Caco-2 (cell line): ENCODE results near the gene SBNO2. TPM values are rescaled to one million over a fixed set of nuclear protein-coding genes. Genes with fewer than 3 reads are reported as not detected.
A peak's percentile ranks its signal among the peaks of the same experiment; 100 is the strongest.

ENCODE experiments used
- BruUV-seq: library from RNA; stranded (reverse); fragments of 400-500 nt; replicated peaks from 2 replicates; lab custom pipeline; 2021; lab: Mats Ljungman, UMichigan
- CTCF ChIA-PET: fragments of 300-600 bp; sonication (Branson Sonifier 250); formaldehyde crosslinking; loops from one replicate; lab custom pipeline; 2022; ENCODE audit warnings: antibody characterized with exemption; lab: Charles Lee
- POLR2A ChIA-PET: fragments of 300-600 bp; sonication (Branson Sonifier 250); formaldehyde crosslinking; loops from one replicate; lab custom pipeline; 2022; ENCODE audit warnings: antibody characterized with exemption; lab: Charles Lee
- DNase-seq, 2 experiments: peaks; one replicate each; pipeline versions ENCODE4 v3.0.0 to v3.0.0-alpha.2; 2020 to 2022
- H3K27me3 ChIP-seq: replicated peaks from 2 replicates; pipeline ENCODE4 v1.6.0; 2011; ENCODE audit warnings: low read length; ENCODE audit not compliant: control insufficient read depth, insufficient read depth
- H3K36me3 ChIP-seq: 2 replicates; pipeline ENCODE4 v1.5.1; 2011; ENCODE audit warnings: low read length; ENCODE audit not compliant: control insufficient read depth, insufficient read depth
- H3K4me1 ChIP-seq: fragments of 250-450 bp; sonication (Bioruptor Pico); 2 replicates; pipeline ENCODE4 v1.5.1; 2020; ENCODE audit warnings: mild to moderate bottlenecking
- H3K4me3 ChIP-seq: 2 replicates; pipeline ENCODE4 v1.5.1; 2011; ENCODE audit warnings: low read depth, mild to moderate bottlenecking, control low read depth, low read length
- H3K9me3 ChIP-seq: fragments of 250-450 bp; sonication (Bioruptor Pico); 2 replicates; pipeline ENCODE4 v1.5.1; 2020; ENCODE audit warnings: mild to moderate bottlenecking, moderate library complexity
- H3K27ac Mint-ChIP-seq: one replicate; pipeline ENCODE4 v1.8.0; 2022; ENCODE audit warnings: mixed read lengths; ENCODE audit not compliant: unreplicated experiment
- H3K27me3 Mint-ChIP-seq: one replicate; pipeline ENCODE4 v1.8.0; 2022; ENCODE audit warnings: mixed read lengths; ENCODE audit not compliant: insufficient read depth, unreplicated experiment
- H3K36me3 Mint-ChIP-seq: one replicate; pipeline ENCODE4 v1.8.0; 2022; ENCODE audit warnings: mild to moderate bottlenecking, mixed read lengths; ENCODE audit not compliant: insufficient read depth, unreplicated experiment
- H3K4me1 Mint-ChIP-seq: one replicate; pipeline ENCODE4 v1.8.0; 2022; ENCODE audit warnings: low read depth, mixed read lengths; ENCODE audit not compliant: unreplicated experiment
- H3K4me3 Mint-ChIP-seq: one replicate; pipeline ENCODE4 v1.8.0; 2022; ENCODE audit warnings: mild to moderate bottlenecking, moderate library complexity, mixed read lengths; ENCODE audit not compliant: unreplicated experiment
- H3K9me3 Mint-ChIP-seq: one replicate; pipeline ENCODE4 v1.8.0; 2022; ENCODE audit warnings: mixed read lengths; ENCODE audit not compliant: unreplicated experiment
- intact Hi-C: fragments of 100-400 bp; cut with micrococcal nuclease; formaldehyde crosslinking; loops from one replicate; pipeline ENCODE4 v1.10.0; 2022; ENCODE audit not compliant: unreplicated experiment
- total RNA-seq: library from RNA; stranded (reverse); gene quantifications from 2 replicates; pipeline ENCODE4 v1.2.3, GENCODE V29; 2022
- TF ChIP-seq, protein P1 (sequence below), 2 experiments: fragments of 200-600 bp in 1 of 2; IDR thresholded peaks; 1 replicate in 1 of 2; 2 replicates in 1 of 2; pipeline versions ENCODE4 v1.5.1 to v1.8.0; 2011 to 2022; ENCODE audit warnings: antibody characterized with exemption in 1 of 2, control low read depth in 1 of 2, inconsistent platforms in 1 of 2, low read depth in 1 of 2, low read length in 1 of 2, mild to moderate bottlenecking in 1 of 2, moderate library complexity in 1 of 2; ENCODE audit not compliant: insufficient read depth in 1 of 2, severe bottlenecking in 1 of 2, unreplicated experiment in 1 of 2

SBNO2 gene
- total RNA-seq, 1 experiment from 2014 or later = 41.2 TPM

- BruUV-seq = no TSS peak
- ChIA-PET CTCF (no interaction called here), POLR2A (no interaction called here)
- Mint-ChIP-seq H3K4me3 (no peak overlapping the region), H3K9me3 (no peaks in the 10 kb centered on the region), H3K36me3 (peaks cover 64% of the 10 kb centered on the region), H3K27me3 (no peaks in the 10 kb centered on the region), H3K4me1 (no peaks in the 10 kb centered on the region), H3K27ac (no peak overlapping the region)
- intact Hi-C loops = loop anchor here (10.0 kb wide), 1 partner anchor 83 kb away; the partner anchor contains the start of genes CNN2, RNU6-2 and TMEM259
- H3K9me3 ChIP-seq = no peaks in the 10 kb centered on the region
- no peak overlapping the region for H3K4me3 ChIP-seq
- peaks cover 1% of the 10 kb centered on the region for H3K36me3 ChIP-seq
- TF ChIP-seq, protein P1, sequence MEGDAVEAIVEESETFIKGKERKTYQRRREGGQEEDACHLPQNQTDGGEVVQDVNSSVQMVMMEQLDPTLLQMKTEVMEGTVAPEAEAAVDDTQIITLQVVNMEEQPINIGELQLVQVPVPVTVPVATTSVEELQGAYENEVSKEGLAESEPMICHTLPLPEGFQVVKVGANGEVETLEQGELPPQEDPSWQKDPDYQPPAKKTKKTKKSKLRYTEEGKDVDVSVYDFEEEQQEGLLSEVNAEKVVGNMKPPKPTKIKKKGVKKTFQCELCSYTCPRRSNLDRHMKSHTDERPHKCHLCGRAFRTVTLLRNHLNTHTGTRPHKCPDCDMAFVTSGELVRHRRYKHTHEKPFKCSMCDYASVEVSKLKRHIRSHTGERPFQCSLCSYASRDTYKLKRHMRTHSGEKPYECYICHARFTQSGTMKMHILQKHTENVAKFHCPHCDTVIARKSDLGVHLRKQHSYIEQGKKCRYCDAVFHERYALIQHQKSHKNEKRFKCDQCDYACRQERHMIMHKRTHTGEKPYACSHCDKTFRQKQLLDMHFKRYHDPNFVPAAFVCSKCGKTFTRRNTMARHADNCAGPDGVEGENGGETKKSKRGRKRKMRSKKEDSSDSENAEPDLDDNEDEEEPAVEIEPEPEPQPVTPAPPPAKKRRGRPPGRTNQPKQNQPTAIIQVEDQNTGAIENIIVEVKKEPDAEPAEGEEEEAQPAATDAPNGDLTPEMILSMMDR (IDR thresholded peaks at IDR 0.05; ENCODE audit: insufficient read depth in 1 of 2, low read depth in 1 of 2, low read length in 1 of 2, severe bottlenecking in 1 of 2, unreplicated experiment in 1 of 2) = no peak
- H3K4me1 ChIP-seq = peaks cover 6% of the 10 kb centered on the region
- H3K27me3 ChIP-seq = no peaks in the 10 kb centered on the region
- no peak for DNase-seq
These were observed 66.3 kb downstream of the SBNO2 start for GRCh38 chr19:1107661-1108261.

GRCh38 chr19:1106841-1107660 is 67.0 kb downstream of the SBNO2 start:
- ChIA-PET CTCF (no interaction called here), POLR2A (interaction anchor here (0.5 kb wide), 1 partner anchor 15 kb away, joined by 3 read pairs; no protein-coding TSS in a partner anchor)
- no peaks in the 10 kb centered on the region for H3K9me3 Mint-ChIP-seq
- peak in 1 of 2 experiments; percentile 57 for DNase-seq
- H3K27me3 ChIP-seq = no peaks in the 10 kb centered on the region
- H3K4me3 Mint-ChIP-seq = peak overlapping the region; percentile 44
- H3K4me3 ChIP-seq = no peak overlapping the region
- peaks cover 12% of the 10 kb centered on the region for H3K4me1 ChIP-seq
- H3K9me3 ChIP-seq = no peaks in the 10 kb centered on the region
- H3K36me3 Mint-ChIP-seq = peaks cover 61% of the 10 kb centered on the region
- no peaks in the 10 kb centered on the region for H3K27me3 Mint-ChIP-seq
- peaks cover 1% of the 10 kb centered on the region for H3K36me3 ChIP-seq
- no TSS peak for BruUV-seq
- TF ChIP-seq, protein P1 (IDR thresholded peaks at IDR 0.05; ENCODE audit: insufficient read depth in 1 of 2, low read depth in 1 of 2, low read length in 1 of 2, severe bottlenecking in 1 of 2, unreplicated experiment in 1 of 2) = no peak
- no peak overlapping the region for H3K27ac Mint-ChIP-seq
- intact Hi-C loops = loop anchor here (10.0 kb wide), 1 partner anchor 82 kb away; the partner anchor contains the start of genes CNN2, RNU6-2 and TMEM259
- no peaks in the 10 kb centered on the region for H3K4me1 Mint-ChIP-seq
